Measurements from ENCODE around the gene ADISSP. TPM values are rescaled to one million over a fixed set of nuclear protein-coding genes. Genes with fewer than 3 reads are reported as not detected.

ADISSP gene
- total RNA-seq, 1 donor from 2014 or later = 43.2 TPM

GRCh38 chr20:3796477-3797225, 29.1 kb upstream of the ADISSP start:
- no peak for FAIRE-seq

GRCh38 chr20:3795511-3796468, 28.2 kb upstream of the ADISSP start, which contains the start of gene CDC25B:
Gene CDC25B, plus strand, starts transcription at chr20:3796310. Its CDS starts 222 bp downstream, at chr20:3796532.
- Histone ChIP-seq H3K27me3 (ENCODE audit: insufficient read depth, low read length) (no peaks in the 10 kb centered on the region), H3K9me3 (ENCODE audit: insufficient read depth, low read depth, low read length) (no peaks in the 10 kb centered on the region), H3K9ac (ENCODE audit: low read length) (peak within 1 kb of the TSS; percentile 87), H3K4me2 (ENCODE audit: low read length) (peak within 1 kb of the TSS; percentile 89), H3K36me3 (ENCODE audit: insufficient read depth, low read length) (peaks cover 3% of the 10 kb centered on the region), H2AFZ (ENCODE audit: low read depth, low read length) (peak within 1 kb of the TSS; percentile 99), H3K27ac (ENCODE audit: low read depth, low read length) (peak within 1 kb of the TSS; percentile 89), H4K20me1 (ENCODE audit: insufficient read depth, low read length) (peaks cover 6% of the 10 kb centered on the region), H3K4me1 (ENCODE audit: insufficient read depth, low read length) (peaks cover 30% of the 10 kb centered on the region), H3K4me3 (ENCODE audit: insufficient read depth, low read depth, low read length) (peak within 1 kb of the TSS; percentile 73), H3K79me2 (ENCODE audit: insufficient read depth, low read length) (peaks cover 34% of the 10 kb centered on the region)
- TF ChIP-seq EZH2 (IDR thresholded peaks at IDR 0.05; ENCODE audit: insufficient read depth, low read length) (no peak), CTCF (IDR thresholded peaks at IDR 0.05; ENCODE audit: insufficient read depth, low read depth, low read length) (no peak)
- Mint-ChIP-seq H3K9me3 (ENCODE audit: unreplicated experiment) (no peaks in the 10 kb centered on the region), H3K4me1 (ENCODE audit: low read depth, unreplicated experiment) (peaks cover 11% of the 10 kb centered on the region), H3K4me3 (ENCODE audit: unreplicated experiment) (peak within 1 kb of the TSS; percentile 86), H3K27ac (ENCODE audit: unreplicated experiment) (peak within 1 kb of the TSS; percentile 66), H3K36me3 (ENCODE audit: low read depth, unreplicated experiment) (peaks cover 5% of the 10 kb centered on the region), H3K27me3 (ENCODE audit: low read depth, unreplicated experiment) (peaks cover 8% of the 10 kb centered on the region)
- FAIRE-seq (no peak), DNase-seq (ENCODE audit: low read depth) (peak; percentile 73)

More at GRCh38 chr20:3796477-3797225, 29.1 kb upstream of the ADISSP start:
- H3K79me2 ChIP-seq (ENCODE audit: insufficient read depth, low read length) = peaks cover 34% of the 10 kb centered on the region
- no peaks in the 10 kb centered on the region for H3K27me3 ChIP-seq (ENCODE audit: insufficient read depth, low read length)
- Mint-ChIP-seq H3K36me3 (ENCODE audit: low read depth, unreplicated experiment) (peaks cover 5% of the 10 kb centered on the region), H3K4me3 (ENCODE audit: unreplicated experiment) (peak overlapping the region; percentile 64), H3K9me3 (ENCODE audit: unreplicated experiment) (no peaks in the 10 kb centered on the region), H3K27ac (ENCODE audit: unreplicated experiment) (peak overlapping the region; percentile 26), H3K27me3 (ENCODE audit: low read depth, unreplicated experiment) (no peaks in the 10 kb centered on the region), H3K4me1 (ENCODE audit: low read depth, unreplicated experiment) (peaks cover 11% of the 10 kb centered on the region)
- H3K9me3 ChIP-seq (ENCODE audit: insufficient read depth, low read depth, low read length) = no peaks in the 10 kb centered on the region
- peak overlapping the region; percentile 63 for H3K27ac ChIP-seq (ENCODE audit: low read depth, low read length)
- peak overlapping the region; percentile 87 for H3K9ac ChIP-seq (ENCODE audit: low read length)
- peak overlapping the region; percentile 89 for H3K4me2 ChIP-seq (ENCODE audit: low read length)
- no peak for DNase-seq (ENCODE audit: low read depth)
- H3K4me1 ChIP-seq (ENCODE audit: insufficient read depth, low read length) = peaks cover 30% of the 10 kb centered on the region
- TF ChIP-seq CTCF (IDR thresholded peaks at IDR 0.05; ENCODE audit: insufficient read depth, low read depth, low read length) (no peak), EZH2 (IDR thresholded peaks at IDR 0.05; ENCODE audit: insufficient read depth, low read length) (no peak)
- H3K4me3 ChIP-seq (ENCODE audit: insufficient read depth, low read depth, low read length) = peak overlapping the region; percentile 73
- H3K36me3 ChIP-seq (ENCODE audit: insufficient read depth, low read length) = peaks cover 9% of the 10 kb centered on the region
- H2AFZ ChIP-seq (ENCODE audit: low read depth, low read length) = peak overlapping the region; percentile 18
- peaks cover 6% of the 10 kb centered on the region for H4K20me1 ChIP-seq (ENCODE audit: insufficient read depth, low read length)
